ENCODE data around the gene HP1BP3.
"Not testable (repeated sequence)": the region's sequence is repeated elsewhere in the genome, so short reads cannot be mapped to it uniquely, and the experiment has no call there.

HP1BP3 gene

DNA sequence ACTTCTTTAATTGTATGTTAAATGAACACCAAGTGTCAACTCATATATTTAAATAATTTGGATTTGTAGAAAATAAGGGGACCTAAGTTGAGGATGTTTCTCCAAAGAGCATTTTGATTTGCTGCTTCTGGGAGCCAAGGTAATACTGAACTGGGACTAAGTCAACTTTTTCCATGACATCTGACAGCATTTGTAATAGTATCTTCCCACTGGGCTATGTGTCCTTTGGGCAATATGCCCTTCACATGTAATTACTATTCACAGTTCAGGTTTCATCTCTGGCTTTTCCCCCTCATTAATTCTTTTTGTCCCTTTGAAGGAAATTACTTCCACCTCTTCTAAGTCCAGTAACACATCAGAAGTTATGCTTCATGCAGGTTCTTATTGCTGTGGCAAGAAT is 36.7 kb upstream of the HP1BP3 start:
- no peak overlapping the region for H3K27ac ChIP-seq
- TF ChIP-seq, protein P1, sequence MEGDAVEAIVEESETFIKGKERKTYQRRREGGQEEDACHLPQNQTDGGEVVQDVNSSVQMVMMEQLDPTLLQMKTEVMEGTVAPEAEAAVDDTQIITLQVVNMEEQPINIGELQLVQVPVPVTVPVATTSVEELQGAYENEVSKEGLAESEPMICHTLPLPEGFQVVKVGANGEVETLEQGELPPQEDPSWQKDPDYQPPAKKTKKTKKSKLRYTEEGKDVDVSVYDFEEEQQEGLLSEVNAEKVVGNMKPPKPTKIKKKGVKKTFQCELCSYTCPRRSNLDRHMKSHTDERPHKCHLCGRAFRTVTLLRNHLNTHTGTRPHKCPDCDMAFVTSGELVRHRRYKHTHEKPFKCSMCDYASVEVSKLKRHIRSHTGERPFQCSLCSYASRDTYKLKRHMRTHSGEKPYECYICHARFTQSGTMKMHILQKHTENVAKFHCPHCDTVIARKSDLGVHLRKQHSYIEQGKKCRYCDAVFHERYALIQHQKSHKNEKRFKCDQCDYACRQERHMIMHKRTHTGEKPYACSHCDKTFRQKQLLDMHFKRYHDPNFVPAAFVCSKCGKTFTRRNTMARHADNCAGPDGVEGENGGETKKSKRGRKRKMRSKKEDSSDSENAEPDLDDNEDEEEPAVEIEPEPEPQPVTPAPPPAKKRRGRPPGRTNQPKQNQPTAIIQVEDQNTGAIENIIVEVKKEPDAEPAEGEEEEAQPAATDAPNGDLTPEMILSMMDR (conservative IDR thresholded peaks at IDR 0.05) = no peak

DNA sequence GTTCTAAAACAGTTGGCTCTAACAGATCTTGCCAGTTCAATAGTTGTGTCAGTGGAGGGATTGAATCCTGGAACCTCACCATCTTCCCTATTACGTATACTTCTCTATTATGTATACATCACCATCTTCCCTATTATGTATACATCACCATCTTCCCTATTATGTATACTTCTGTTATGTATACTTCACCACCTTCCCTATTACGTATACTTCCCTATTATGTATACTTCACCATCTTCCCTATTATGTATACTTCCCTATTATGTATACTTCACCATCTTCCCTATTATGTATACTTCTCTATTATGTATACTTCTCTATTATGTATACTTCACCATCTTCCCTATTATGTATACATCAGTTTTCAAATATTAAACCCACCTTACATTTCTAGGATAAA is 34.4 kb upstream of the HP1BP3 start:
- TF ChIP-seq, protein P1 (conservative IDR thresholded peaks at IDR 0.05) = no peak

DNA sequence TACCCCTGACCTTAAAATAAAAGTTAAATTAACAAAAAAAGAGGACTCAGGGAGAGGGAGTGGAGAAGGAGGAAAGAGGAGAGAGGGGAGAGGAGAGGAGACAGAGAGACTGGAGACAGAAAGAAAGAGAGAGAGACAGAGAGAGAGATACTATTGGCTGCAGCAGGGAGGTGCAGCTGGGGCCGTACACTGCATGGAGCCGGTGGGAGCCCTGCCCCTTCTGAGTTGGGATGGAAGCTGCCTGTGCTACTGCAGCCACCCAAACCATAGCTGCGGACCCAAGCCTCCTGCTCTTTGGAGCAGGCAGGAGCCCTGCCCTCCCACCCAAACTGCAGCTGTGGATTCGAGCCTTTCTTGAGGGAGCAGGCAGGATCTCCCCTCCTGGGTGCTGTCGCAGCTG is 32.7 kb upstream of the HP1BP3 start:
- H3K27ac ChIP-seq = no peak overlapping the region
- TF ChIP-seq, protein P1 (conservative IDR thresholded peaks at IDR 0.05) = no peak

More for the DNA sequence above, 34.4 kb upstream of the HP1BP3 start:
- no peak overlapping the region for H3K27ac ChIP-seq

DNA sequence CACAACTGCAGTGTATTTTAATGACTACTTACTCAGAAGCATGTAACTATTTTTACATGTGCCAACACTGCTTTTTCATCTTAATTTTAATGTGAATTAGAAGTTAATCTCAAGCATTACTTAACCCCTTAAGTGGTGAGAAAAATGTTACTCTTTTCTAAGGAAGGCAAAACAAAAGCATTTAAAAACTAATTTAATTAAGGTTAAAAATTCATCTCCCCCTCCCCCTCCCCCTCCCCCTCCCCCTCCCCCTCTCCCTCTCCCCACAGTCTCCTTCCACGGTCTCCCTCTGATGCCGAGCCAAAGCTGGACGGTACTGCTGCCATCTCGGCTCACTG is 27.4 kb upstream of the HP1BP3 start:
- H3K27ac ChIP-seq = no peak overlapping the region
- TF ChIP-seq, protein P1 (conservative IDR thresholded peaks at IDR 0.05) = no peak

DNA sequence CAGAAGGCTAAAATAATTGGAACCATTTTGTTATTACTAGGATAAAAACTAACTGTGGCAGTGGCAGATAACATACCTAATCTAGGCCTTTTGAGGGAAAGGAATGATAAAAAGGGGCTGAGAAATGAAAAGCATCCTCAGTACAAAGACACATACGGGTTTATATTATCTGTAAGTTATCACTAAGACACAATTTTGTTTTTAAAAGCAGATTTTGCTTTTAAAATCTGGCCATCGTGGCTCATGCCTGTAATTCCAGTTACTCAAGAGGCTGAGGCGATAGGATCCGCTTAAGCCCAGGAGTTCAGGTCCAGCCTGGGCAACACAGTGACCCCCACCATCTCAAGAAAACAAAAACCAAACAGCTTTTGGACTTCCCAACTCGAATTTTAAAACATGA is 24.8 kb upstream of the HP1BP3 start:
- H3K27ac ChIP-seq = no peak overlapping the region
- TF ChIP-seq, protein P1 (conservative IDR thresholded peaks at IDR 0.05) = no peak

DNA sequence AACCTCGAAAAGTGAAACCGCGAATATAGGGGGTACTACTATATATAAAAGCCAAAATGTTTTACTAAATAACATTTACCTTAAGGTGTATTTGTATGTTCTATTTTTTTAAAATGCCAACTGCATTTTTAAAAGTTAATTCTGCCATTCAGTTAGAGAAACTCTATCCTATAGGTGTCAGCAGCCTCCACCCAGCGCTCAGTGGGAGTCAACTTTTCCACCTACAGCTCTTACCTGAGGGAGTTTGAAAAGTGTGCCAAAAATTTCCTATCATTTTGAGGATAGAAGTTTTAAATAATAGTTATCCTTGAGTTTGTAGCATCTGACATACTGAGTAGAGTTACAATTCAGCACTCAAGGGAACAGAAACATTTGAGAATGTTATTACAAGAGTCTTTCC is 6.1 kb upstream of the HP1BP3 start:
- no peak overlapping the region for H3K27ac ChIP-seq
- TF ChIP-seq, protein P1 (conservative IDR thresholded peaks at IDR 0.05) = no peak

DNA sequence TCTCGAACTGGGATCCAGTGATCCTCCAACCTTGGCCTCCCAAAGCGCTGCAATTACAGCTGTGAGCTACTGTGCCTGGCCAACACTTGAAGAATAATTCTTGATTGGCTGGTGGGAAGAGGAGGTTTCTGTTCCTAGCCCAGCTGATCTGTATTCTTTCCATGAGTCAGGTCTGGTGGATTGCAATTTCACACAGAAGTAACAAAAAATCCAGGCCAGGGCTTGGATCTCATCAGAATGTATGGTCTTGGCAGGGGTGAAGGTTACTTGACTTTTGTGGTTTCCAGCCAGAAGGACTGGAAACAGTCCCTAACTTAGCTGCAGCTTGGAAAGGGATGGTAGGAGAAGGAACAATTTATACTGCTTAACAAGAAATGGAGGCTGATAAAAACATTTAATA is 5.1 kb upstream of the HP1BP3 start:
- TF ChIP-seq, protein P1 (conservative IDR thresholded peaks at IDR 0.05) = no peak
- H3K27ac ChIP-seq = no peak overlapping the region

DNA sequence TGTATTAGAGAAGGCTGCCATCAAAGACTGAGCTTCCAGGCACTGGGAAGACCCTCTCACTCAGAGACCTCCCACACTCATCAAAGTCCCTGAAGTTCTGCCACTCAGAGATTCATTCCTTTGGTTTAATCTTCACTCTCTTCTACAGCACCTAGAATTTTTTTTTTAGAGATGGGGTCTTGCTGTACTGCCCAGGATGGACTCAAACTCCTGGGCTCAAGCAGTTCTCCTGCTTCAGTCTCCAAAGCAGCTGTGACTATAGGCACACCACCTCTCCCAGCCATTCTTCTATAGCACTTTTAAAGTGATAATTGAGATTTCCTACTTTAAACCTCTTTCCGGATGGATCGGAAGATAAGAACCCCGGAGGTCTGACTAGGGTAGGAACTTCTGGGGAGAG is 3.7 kb upstream of the HP1BP3 start:
- TF ChIP-seq, protein P1 (conservative IDR thresholded peaks at IDR 0.05) = no peak

DNA sequence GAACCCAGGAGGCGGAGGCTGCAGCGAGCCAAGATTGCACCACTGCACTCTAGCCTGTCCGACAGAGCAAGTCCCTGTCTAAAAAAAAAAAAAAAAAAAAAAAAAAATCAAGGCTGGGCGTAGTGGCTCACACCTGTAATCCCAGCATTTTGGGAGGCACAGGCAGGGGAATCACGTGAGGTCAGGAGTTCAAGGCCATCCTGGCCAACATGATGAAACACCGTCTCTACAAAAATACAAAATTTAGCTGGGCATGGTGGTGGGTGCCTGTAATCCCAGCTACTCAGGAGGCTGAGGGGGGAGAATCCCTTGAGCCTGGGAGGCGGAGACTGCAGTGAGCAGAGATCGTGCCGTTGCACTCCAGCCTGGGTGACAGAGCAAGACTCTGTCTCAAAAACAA is 2.5 kb upstream of the HP1BP3 start:
- not testable (repeated sequence) for H3K27ac ChIP-seq

More for the DNA sequence above, 3.7 kb upstream of the HP1BP3 start:
- H3K27ac ChIP-seq = no peak overlapping the region

All from VCaP (cell line).